ENCODE measurements around the gene ST8SIA6. TPM values are rescaled to one million over a fixed set of nuclear protein-coding genes. Genes with fewer than 3 reads are reported as not detected.

ST8SIA6 gene
- total RNA-seq, 4 donors from 2014 or later, result 0.45 to 5.6 (median 1.5) TPM

GRCh38 chr10:17348501-17349349, 105.7 kb downstream of the ST8SIA6 start:
- TF ChIP-seq POLR2A (IDR thresholded peaks at IDR 0.05), result no peak
- TF ChIP-seq, protein P1, sequence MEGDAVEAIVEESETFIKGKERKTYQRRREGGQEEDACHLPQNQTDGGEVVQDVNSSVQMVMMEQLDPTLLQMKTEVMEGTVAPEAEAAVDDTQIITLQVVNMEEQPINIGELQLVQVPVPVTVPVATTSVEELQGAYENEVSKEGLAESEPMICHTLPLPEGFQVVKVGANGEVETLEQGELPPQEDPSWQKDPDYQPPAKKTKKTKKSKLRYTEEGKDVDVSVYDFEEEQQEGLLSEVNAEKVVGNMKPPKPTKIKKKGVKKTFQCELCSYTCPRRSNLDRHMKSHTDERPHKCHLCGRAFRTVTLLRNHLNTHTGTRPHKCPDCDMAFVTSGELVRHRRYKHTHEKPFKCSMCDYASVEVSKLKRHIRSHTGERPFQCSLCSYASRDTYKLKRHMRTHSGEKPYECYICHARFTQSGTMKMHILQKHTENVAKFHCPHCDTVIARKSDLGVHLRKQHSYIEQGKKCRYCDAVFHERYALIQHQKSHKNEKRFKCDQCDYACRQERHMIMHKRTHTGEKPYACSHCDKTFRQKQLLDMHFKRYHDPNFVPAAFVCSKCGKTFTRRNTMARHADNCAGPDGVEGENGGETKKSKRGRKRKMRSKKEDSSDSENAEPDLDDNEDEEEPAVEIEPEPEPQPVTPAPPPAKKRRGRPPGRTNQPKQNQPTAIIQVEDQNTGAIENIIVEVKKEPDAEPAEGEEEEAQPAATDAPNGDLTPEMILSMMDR (IDR thresholded peaks at IDR 0.05), result no peak
- Histone ChIP-seq H3K27ac (no peak overlapping the region), H3K27me3 (no peaks in the 10 kb centered on the region), H3K9me3 (no peaks in the 10 kb centered on the region), H3K4me1 (peaks cover 0 to 4% of the 10 kb centered on the region in 2 donors), H3K36me3 (no peaks in the 10 kb centered on the region), H3K4me3 (replicated peaks in 1 of 3) (no peak overlapping the region)
- peak; percentile 3 to 9 for DNase-seq
- 42 to 46% methylated on average over 21 of the region's 21 CpGs for WGBS, 2 donors
- intact Hi-C loops (cut with DNase I), result no loop called here

DNA sequence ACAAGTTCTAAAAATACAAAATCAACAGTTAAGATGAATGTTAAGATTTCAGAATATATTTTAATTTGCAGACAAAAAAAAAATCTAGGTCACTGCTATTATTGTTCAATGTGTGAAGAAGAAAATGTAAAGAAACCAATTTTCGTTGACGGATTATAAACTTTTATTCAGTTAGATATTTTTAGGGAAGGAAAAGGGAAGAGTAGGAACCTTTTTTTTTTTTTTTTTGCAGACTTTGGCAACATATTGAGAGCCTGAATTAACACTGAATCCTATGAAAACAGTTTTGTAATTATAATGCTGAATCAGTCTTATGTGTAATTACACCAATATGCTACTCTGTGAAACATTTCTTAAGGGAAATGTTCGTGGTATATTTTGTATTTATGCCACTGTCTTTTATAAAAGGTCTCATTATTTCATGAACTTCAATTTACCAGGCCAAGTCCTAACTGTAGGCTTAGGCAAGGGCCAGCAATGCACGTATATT, 106.3 kb downstream of the ST8SIA6 start:
- DNase-seq, result no peak
- 42 to 54% methylated on average over 4 of the region's 4 CpGs for WGBS, 2 donors
- intact Hi-C loops (cut with DNase I), result no loop called here
- Histone ChIP-seq H3K36me3 (no peaks in the 10 kb centered on the region), H3K4me1 (peaks cover 0 to 4% of the 10 kb centered on the region in 2 donors), H3K9me3 (no peaks in the 10 kb centered on the region), H3K27me3 (no peaks in the 10 kb centered on the region), H3K4me3 (replicated peaks in 1 of 3) (no peak overlapping the region), H3K27ac (no peak overlapping the region)
- no peak for TF ChIP-seq POLR2A (IDR thresholded peaks at IDR 0.05)
- TF ChIP-seq, protein P1 (IDR thresholded peaks at IDR 0.05), result no peak

DNA sequence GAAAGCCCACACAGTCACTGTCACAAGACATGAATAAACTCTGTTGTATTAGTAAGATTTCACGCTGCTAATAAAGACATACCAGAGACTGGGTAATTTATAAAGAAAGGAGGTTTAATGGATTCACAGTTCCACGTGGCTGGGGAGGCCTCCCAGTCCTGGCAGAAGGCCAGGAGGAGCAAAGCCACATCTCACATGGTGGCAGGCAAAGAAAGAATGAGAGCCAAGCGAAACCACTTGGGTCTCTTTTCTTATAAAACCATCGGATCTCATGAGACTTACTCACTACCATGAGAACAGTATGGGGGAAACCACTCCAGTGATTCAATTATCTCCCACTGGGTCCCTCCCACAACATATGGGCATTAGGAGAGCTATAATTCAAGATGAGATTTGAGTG, 110.2 kb downstream of the ST8SIA6 start:
- no peak for DNase-seq
- Histone ChIP-seq H3K9me3 (no peaks in the 10 kb centered on the region), H3K36me3 (no peaks in the 10 kb centered on the region), H3K4me1 (peaks cover 0 to 4% of the 10 kb centered on the region in 2 donors), H3K4me3 (replicated peaks in 1 of 3) (no peak overlapping the region), H3K27ac (no peak overlapping the region), H3K27me3 (no peaks in the 10 kb centered on the region)
- intact Hi-C loops (cut with DNase I), result no loop called here
- 64 to 72% methylated on average over 4 of the region's 4 CpGs for WGBS, 2 donors
- no peak for TF ChIP-seq POLR2A (IDR thresholded peaks at IDR 0.05)
- TF ChIP-seq, protein P1 (IDR thresholded peaks at IDR 0.05), result no peak

GRCh38 chr10:17343118-17343517, 111.3 kb downstream of the ST8SIA6 start:
- Histone ChIP-seq H3K27me3 (no peaks in the 10 kb centered on the region), H3K4me3 (replicated peaks in 1 of 3) (no peak overlapping the region), H3K9me3 (no peaks in the 10 kb centered on the region), H3K4me1 (no peaks in the 10 kb centered on the region), H3K36me3 (no peaks in the 10 kb centered on the region), H3K27ac (no peak overlapping the region)
- no peak for DNase-seq
- intact Hi-C loops (cut with DNase I), result no loop called here
- no peak for TF ChIP-seq POLR2A (IDR thresholded peaks at IDR 0.05)
- TF ChIP-seq, protein P1 (IDR thresholded peaks at IDR 0.05), result no peak
- 81 to 84% methylated on average over 3 of the region's 3 CpGs for WGBS, 2 donors

GRCh38 chr10:17340144-17340829, 114.1 kb downstream of the ST8SIA6 start:
- WGBS, 2 donors, result 90 to 92% methylated on average over 13 of the region's 13 CpGs
- Histone ChIP-seq H3K4me1 (no peaks in the 10 kb centered on the region), H3K27ac (no peak overlapping the region), H3K9me3 (no peaks in the 10 kb centered on the region), H3K36me3 (no peaks in the 10 kb centered on the region), H3K27me3 (no peaks in the 10 kb centered on the region), H3K4me3 (replicated peaks in 1 of 3) (no peak overlapping the region)
- DNase-seq, result no peak
- no peak for TF ChIP-seq POLR2A (IDR thresholded peaks at IDR 0.05)
- TF ChIP-seq, protein P1 (IDR thresholded peaks at IDR 0.05), result no peak
- intact Hi-C loops (cut with DNase I), result no loop called here
